NCI-H748 treated with DMSO at 0.1 percent for 48 hours (cell line): ENCODE data around the gene EEFSEC.

Source experiments
- DNase-seq: peaks from one replicate; lab custom pipeline; 2025; lab: John Stamatoyannopoulos, UW

The EEFSEC gene

GRCh38 chr3:128427175-128427857 lies 274.0 kb downstream of the EEFSEC start:
- no peak for DNase-seq

GRCh38 chr3:128427872-128428822 lies 274.9 kb downstream of the EEFSEC start:
- no peak for DNase-seq

GRCh38 chr3:128429275-128429674 lies 276.0 kb downstream of the EEFSEC start:
- DNase-seq, result no peak

GRCh38 chr3:128429751-128430150 lies 276.5 kb downstream of the EEFSEC start:
- DNase-seq, result no peak

- DNase-seq, result no peak
Measured at GRCh38 chr3:128430301-128430700, 277.0 kb downstream of the EEFSEC start.

GRCh38 chr3:128430731-128431130 lies 277.4 kb downstream of the EEFSEC start:
- DNase-seq, result no peak

GRCh38 chr3:128431803-128432300 lies 278.6 kb downstream of the EEFSEC start:
- no peak for DNase-seq

- peak; percentile 7 for DNase-seq
Measured at GRCh38 chr3:128432301-128432970, 279.2 kb downstream of the EEFSEC start.

- DNase-seq, result no peak
Measured at GRCh38 chr3:128432971-128433836, 279.9 kb downstream of the EEFSEC start.

GRCh38 chr3:128433837-128434165 lies 280.5 kb downstream of the EEFSEC start:
- no peak for DNase-seq

GRCh38 chr3:128434524-128434923 lies 281.2 kb downstream of the EEFSEC start:
- DNase-seq, result no peak

- no peak for DNase-seq
Measured at GRCh38 chr3:128435058-128435457, 281.8 kb downstream of the EEFSEC start.

- DNase-seq, result no peak
Measured at GRCh38 chr3:128435561-128435960, 282.3 kb downstream of the EEFSEC start.

- no peak for DNase-seq
Measured at GRCh38 chr3:128436214-128436613, 282.9 kb downstream of the EEFSEC start.

GRCh38 chr3:128438488-128439072 lies 285.3 kb downstream of the EEFSEC start:
- no peak for DNase-seq

- no peak for DNase-seq
Measured at GRCh38 chr3:128439226-128439625, 285.9 kb downstream of the EEFSEC start.

GRCh38 chr3:128442070-128442469 lies 288.8 kb downstream of the EEFSEC start:
- no peak for DNase-seq

GRCh38 chr3:128442949-128443348 lies 289.7 kb downstream of the EEFSEC start:
- no peak for DNase-seq

GRCh38 chr3:128443771-128444170 lies 290.5 kb downstream of the EEFSEC start:
- no peak for DNase-seq

- no peak for DNase-seq
Measured at GRCh38 chr3:128445357-128445756, 292.1 kb downstream of the EEFSEC start.

GRCh38 chr3:128446821-128447220 lies 293.5 kb downstream of the EEFSEC start:
- no peak for DNase-seq
